Stimulated activated CD8-positive, alpha-beta memory T cell treated with anti-CD3 and anti-CD28 coated beads, Interleukin-15, amount 100 ng/mL, for 24 hours (primary cell): ENCODE results near the gene ERCC8.
"Not testable (repeated sequence)": the region's sequence is repeated elsewhere in the genome, so short reads cannot be mapped to it uniquely, and the experiment has no call there.

Experiments
- DNase-seq: peaks from one replicate; pipeline ENCODE4 v3.0.0-alpha.2; 2020; ENCODE audit warnings: low read depth

The ERCC8 gene

DNA sequence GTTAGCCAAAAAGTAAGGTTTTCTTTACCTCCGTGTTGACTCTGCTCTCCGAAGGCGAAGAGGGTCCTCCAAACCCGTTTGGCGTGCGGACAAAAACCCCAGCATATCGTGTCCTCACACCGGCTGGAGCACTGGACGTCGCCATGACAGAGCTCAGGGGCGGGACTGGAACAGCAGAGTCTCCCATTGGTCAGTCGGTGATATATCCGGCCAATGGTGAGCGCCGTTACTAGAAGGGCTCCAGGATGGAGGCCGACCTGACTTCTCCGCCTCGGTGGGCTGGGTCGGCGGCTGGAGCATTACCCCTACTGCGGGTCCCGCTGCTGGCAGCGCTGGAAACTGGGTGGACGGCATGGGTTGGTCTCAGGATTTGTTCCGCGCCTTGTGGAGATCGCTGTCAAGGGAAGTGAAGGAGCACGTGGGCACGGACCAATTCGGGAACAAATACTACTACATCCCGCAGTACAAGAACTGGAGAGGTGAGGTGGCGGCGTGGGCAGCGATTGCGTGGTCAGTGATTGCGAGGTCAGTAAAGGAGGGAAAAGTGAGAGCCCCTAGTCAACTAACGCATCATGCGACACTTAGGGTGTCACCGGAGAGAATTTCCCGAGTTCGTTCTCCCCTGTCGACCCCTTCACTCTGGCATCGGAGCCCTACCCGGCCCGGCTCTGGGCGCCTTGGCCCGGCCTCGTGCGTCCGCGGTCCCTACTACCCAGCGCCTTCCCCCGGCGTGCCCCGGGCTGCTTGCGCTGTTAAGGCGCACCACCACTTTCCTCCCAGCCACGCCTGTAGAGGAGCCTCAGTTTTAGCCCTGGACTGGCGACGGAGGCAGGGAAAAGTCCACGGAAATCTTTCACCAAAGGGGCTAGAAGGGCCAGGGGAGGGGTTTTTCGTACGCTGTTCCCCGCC is at the start of gene ERCC8, which contains the start of gene NDUFAF2:
ERCC8 (minus strand) TSS at position 167 of the 909 bp plus-strand sequence; CDS start at position 105, 62 bp downstream.
NDUFAF2 (plus strand) TSS at position 302 of the 909 bp plus-strand sequence; CDS start at position 353, 51 bp downstream.
- DNase-seq, result peak; percentile 61

GRCh38 chr5:60993875-60994571 is 49.2 kb upstream of the ERCC8 start:
- no peak for DNase-seq

DNA sequence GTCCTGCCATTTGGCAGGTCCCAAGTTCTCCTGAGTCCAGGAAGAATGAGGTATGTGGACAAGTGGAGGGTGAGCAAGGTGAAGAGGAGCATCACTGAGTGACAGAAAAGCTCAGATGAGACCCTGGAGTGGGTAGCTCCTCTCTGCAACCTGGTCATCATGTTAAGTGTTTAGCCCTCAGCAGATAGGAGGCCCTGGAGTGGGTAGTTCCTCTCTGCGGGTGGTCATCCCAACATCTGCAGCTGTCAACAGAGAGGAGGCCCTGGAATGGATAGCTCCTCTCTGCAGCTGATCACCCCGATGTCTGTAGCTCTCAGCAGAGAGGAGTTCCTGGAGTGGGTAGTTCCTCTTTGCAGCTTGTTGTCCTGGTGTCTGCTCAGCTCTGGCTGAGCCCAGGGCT is 48.6 kb upstream of the ERCC8 start:
- no peak for DNase-seq

DNA sequence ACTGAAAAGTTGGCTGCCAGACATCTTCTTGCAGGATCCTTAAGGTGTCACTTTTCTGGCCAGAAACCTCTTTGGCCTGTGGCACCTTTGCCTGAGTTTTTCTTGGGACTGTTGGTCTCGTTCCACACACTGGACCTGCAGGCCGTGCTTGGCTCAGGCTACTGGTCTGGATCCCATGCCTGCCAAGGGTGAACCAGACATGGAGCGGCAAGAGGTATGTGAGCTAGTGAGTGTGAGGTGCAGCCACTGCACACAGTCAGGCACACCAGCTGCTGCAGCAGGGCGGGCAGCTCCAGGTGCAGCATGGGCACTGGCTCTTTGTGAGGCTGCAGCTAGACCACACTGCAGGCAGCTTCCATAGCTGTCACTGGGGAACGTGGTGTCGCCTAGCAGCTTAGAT is 48.0 kb upstream of the ERCC8 start:
- no peak for DNase-seq

- no peak for DNase-seq
Measured at GRCh38 chr5:60989790-60990189, 44.9 kb upstream of the ERCC8 start.

GRCh38 chr5:60982127-60982526 is 37.3 kb upstream of the ERCC8 start:
- DNase-seq, result not testable (repeated sequence)

GRCh38 chr5:60980511-60980910 is 35.6 kb upstream of the ERCC8 start:
- DNase-seq, result no peak

DNA sequence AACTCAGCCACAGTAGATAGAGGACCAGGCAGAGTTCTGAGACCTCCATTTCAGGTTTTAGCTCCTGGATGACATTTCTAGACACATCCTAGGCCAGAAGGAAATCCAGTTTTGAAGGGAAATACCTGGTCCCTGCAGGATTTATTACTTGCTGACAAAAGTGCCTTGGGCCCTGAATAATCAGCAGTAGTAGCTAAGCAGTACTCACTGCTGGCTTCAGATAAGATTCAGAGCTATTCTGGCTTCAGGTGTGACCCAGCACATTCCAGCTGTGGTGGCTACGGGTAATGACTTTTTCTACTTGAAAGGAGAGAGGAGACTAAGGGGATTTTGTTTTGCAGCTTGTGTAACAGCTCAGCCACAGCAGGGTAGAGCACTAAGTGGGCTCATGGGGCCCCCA is 34.1 kb upstream of the ERCC8 start:
- no peak for DNase-seq

DNA sequence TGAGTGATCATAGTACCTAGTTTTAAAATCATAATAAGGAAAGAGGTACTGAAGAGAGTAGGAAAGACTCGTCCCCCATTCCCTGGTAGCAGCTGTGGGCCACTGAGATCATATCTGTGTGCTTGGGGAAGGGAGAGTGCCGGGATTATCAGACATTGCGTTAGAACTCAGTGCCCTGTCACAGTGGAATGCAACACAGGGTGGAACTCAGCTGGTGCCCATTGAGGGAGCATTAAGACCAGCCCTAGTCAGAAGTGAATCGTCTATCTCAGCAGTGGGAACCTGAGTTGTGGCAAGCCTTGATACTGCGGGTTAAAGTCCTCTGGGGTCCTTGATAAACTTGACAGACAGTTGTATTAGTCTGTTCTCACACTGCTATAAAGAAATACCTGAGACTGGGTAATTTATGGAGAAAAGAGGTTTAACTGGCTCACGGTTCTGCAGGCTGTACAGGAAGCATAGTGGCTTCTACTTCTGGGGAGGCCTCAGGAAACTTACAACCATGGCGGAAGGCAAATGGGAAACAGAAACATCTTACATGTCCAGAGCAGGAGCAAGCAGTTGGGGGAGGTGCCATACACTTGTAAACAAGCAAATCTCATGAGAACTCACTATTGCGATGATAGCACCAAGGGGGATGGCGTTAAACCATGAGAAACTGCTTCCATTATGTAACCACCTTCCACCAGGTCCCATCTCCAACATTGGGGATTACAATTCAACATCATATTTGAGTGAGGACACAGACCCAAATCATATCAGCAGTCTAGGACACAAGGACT is 33.3 kb upstream of the ERCC8 start:
- DNase-seq, result no peak

DNA sequence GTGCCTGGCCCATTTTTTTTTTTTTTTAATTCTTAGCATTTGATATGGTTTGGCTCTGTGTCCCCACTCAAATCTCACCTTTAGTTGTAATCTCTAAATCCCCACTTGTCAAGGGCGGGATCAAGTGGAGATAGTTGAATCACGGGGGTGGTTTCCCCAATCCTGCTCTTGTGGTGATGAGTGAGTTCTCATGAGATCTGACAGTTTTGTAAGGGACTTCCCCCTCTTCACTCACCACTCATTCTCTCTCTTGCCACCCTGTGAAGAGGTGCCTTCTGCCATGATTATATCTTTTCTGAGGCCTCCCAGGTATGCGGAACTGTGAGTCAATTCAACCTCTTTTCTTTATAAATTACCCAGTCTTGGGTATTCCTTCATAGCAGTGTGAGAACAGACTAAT is 27.4 kb upstream of the ERCC8 start:
- no peak for DNase-seq

GRCh38 chr5:60961685-60962084 is 16.8 kb upstream of the ERCC8 start:
- DNase-seq, result no peak

- DNase-seq, result no peak
Measured at GRCh38 chr5:60960591-60960990, 15.7 kb upstream of the ERCC8 start.

DNA sequence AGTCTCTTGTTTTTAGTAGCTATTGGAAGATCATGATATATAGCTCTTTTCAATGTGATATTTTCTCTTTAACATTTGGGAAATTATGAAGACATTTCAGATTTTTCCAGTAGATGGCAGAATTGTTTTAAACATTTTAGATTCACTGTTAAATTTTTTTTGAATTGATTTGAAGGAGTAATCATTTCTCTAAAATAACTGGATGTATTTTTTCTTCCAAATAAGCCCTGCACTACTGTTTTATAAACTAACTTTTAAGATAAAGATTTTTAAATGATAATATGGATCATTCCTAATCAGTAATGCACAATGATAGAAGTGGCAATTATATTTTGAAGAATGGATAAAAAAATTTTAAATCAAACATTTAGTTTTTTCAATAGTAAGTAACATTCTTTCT is 14.3 kb upstream of the ERCC8 start:
- no peak for DNase-seq

DNA sequence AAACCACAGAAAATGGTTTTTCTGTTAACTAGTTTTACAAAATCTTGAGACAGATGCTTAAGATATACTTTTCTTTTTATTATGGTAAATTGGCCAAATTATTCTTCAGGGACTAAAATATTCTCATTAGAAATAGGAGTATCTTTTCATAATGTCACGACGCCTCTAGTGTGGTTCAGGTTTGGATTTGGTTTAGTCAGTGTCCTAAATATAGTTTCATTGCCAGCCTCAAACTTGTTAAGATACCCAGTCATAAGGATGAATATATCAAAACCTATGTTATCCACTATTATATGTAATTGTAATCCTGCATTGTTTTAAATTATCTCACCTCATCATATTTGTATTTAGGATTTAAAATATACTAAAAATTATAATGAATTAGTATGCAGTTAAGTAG is 13.8 kb upstream of the ERCC8 start:
- no peak for DNase-seq

GRCh38 chr5:60958088-60958487 is 13.2 kb upstream of the ERCC8 start:
- DNase-seq, result no peak

DNA sequence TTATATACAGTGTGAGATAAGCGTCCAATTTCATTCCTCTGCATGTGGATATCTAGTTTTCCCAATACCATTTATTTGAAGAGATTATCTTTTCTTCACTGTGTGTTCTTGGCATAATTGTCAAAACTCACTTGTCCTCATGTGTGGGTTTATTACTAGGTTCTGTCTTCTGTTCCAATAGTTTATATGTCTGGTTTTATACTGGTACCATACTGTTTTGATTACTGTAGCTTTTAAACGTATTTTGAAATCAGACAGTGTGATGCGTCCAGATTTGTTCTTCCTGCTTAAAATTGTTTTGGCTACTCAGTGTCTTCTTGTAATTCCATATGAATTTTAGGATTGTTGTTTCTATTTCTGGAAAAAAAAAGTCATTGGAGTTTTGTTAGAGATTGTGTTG is 10.4 kb upstream of the ERCC8 start:
- DNase-seq, result no peak

DNA sequence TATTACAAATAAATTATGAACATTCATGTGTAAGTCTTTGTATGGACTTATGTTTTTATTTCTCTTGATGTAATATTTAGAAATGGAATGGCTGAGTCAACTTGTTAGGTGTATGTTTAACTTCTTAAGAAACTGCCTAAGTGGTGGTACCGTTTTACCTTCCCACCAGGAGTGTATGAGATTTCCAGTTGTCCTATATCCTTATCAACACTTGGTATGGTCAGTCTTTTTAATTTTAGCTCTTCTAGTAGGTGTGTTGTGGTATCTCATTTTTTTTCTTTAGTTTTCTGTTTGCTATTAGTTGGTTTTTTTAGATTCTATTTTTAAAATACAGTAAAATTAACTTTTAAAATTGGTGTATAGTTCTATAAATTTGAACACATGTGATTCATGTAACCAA is 3.9 kb upstream of the ERCC8 start:
- no peak for DNase-seq

- DNase-seq, result no peak
Measured at GRCh38 chr5:60945813-60946187, 930 bp upstream of the ERCC8 start.

GRCh38 chr5:60943624-60944023 is 1.2 kb downstream of the ERCC8 start:
- no peak for DNase-seq

GRCh38 chr5:60929024-60929423 is 15.8 kb downstream of the ERCC8 start:
- no peak for DNase-seq

DNA sequence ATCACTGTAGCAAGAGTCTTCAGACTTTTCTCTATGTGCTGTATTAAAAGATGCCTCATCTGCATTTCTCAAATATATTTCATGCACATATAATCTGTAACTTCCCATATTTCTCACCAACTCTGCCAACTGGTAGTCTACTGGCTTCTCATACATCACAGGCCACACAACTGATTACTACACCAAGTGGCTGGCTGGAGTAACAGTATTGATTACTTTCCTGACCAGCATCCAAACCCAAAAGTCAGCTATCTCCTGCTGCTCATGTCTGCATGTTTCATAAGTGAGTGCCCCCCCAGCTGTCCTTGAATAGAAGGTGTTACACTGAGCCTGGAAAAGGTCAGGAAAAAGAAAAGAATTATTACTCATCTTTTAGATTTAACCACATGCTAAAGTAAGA is 17.4 kb downstream of the ERCC8 start:
- DNase-seq, result no peak

- DNase-seq, result no peak
Measured at GRCh38 chr5:60918466-60918865, 26.4 kb downstream of the ERCC8 start.

GRCh38 chr5:60916646-60917045 is 28.2 kb downstream of the ERCC8 start:
- no peak for DNase-seq
